Heart right ventricle (tissue), 16 donors: Measurements from ENCODE around the gene DNAJB6. TPM values are rescaled to one million over a fixed set of nuclear protein-coding genes. Genes with fewer than 3 reads are reported as not detected.

Experiments
- ATAC-seq, 8 donors: fragments of 200-7000 bp; cut with Tn5 transposase; one replicate each; pipeline ENCODE4 v1.9.1; 2020; ENCODE audit warnings: mild to moderate bottlenecking in 8 of 8, moderate library complexity in 8 of 8, moderate number of reproducible peaks in 1 of 8
- DNase-seq, 2 donors: peaks; one replicate each; pipeline ENCODE4 v3.0.0-alpha.2; 2020
- H3K27ac ChIP-seq, 10 donors: fragments of 200-600 bp; sonication (generic) in 2 of 10; one replicate each; pipeline versions ENCODE4 v1.5.0 to v1.8.0; 2020 to 2022; ENCODE audit warnings: mild to moderate bottlenecking in 3 of 10
- H3K27me3 ChIP-seq, 7 donors: fragments of 200-600 bp; one replicate each; pipeline ENCODE4 v1.8.0; 2021 to 2022; ENCODE audit warnings: mild to moderate bottlenecking in 2 of 7
- H3K36me3 ChIP-seq, 9 donors: fragments of 200-600 bp; sonication (generic) in 1 of 9; one replicate each; pipeline versions ENCODE4 v1.5.0 to v1.8.0; 2020 to 2022; ENCODE audit warnings: mild to moderate bottlenecking in 2 of 9
- H3K4me1 ChIP-seq, 9 donors: fragments of 200-600 bp; sonication (generic) in 1 of 9; one replicate each; pipeline versions ENCODE4 v1.5.0 to v1.8.0; 2020 to 2022; ENCODE audit warnings: mild to moderate bottlenecking in 4 of 9
- H3K4me3 ChIP-seq, 10 donors: fragments of 200-600 bp; sonication (generic) in 2 of 10; one replicate each; pipeline versions ENCODE4 v1.5.0 to v1.8.0; 2020 to 2022; ENCODE audit warnings: mild to moderate bottlenecking in 7 of 10, moderate library complexity in 2 of 10
- H3K9me3 ChIP-seq, 11 donors: fragments of 200-600 bp in 10 of 11; sonication (generic) in 2 of 11; one replicate each; pipeline versions ENCODE4 v1.5.0 to v1.8.0; 2013 to 2022; ENCODE audit warnings: mild to moderate bottlenecking in 2 of 11, control low read depth in 1 of 11, moderate library complexity in 1 of 11
- whole genome bisulfite sequencing, 2 donors: extraction: QIAGEN DNeasy Blood & Tissue Kit; methylation state at CpG; one replicate each; pipeline ENCODE4 v1.1.7; 2013; ENCODE audit warnings: inconsistent platforms in 1 of 2; 5-methylcytosine and 5-hydroxymethylcytosine counted together
- intact Hi-C, 10 donors: fragments of 100-400 bp; cut with DNase I; formaldehyde crosslinking; loops; one replicate each; pipeline versions ENCODE4 v1.11.1 to v1.14.2; 2022
- polyA plus RNA-seq, 2 donors: library from polyadenylated mRNA; stranded (reverse); fragments of 200-250 nt; gene quantifications; one replicate each; pipeline ENCODE4 v1.2.3, GENCODE V29; 2013
- total RNA-seq, 10 donors: library from RNA; stranded (reverse); fragmentation: NEBNext Ultra II Directional in 3 of 10; extraction: Animal tissue kit (Norgen Biotek cat#: 25700) in 3 of 10; gene quantifications; one replicate each; pipeline versions ENCODE4 v1.2.1 to v1.2.4, GENCODE V29; 2021 to 2023
- TF ChIP-seq, protein P1 (sequence below), 9 donors: fragments of 200-600 bp; sonication (generic) in 2 of 9; IDR thresholded peaks; one replicate each; pipeline versions ENCODE4 v1.5.0 to v1.8.0; 2021 to 2022; ENCODE audit warnings: antibody characterized with exemption in 9 of 9, mild to moderate bottlenecking in 5 of 9, moderate library complexity in 1 of 9
- donor health status: Arrhythmogenic right ventricular cardiomyopathy.
- donor health status: ischemic (EF 13 %, LVEDD 7.1; RV severe dilation, severe dysfunction).
- donor health status: healthy with polysubstance abuse.
- donor health status: DM: no; HTN: yes; CAD: no.
- donor health status: DM: no; HTN: no; CAD: no.
- donor health status: ischemic (EF 25% LVEDD 6.9; RV normal size, moderate dysfunction).
- donor health status: ischemic (EF 25% LVEDD 5.7; RV mildly dilated, moderate dysfunction).
- donor health status: healthy.
- donor health status: DM: yes; HTN: yes; CAD: no.
- donor health status: Ischemic cardiomyopathy.
- donor health status: ischemic (EF 35%, LVEDD 5.7; RV mildly dilated, moderate dysfunction).
- donor health status: nonischemic (EF 11% LVEDD 7.7; RV severe dilation, severe dysfunction).
- donor health status: DM: yes; HTN: yes; CAD: no.
- donor health status: PGD.
- donor health status: ischemic (EF 29% LVEDD 5.4; RV normal size, mild dysfunction).
- donor health status: nonischemic (EF 23%, LVEDD 6.1; RV moderate dilation, normal function).

Gene DNAJB6
- total and polyA plus RNA-seq, 12 donors, result 114 to 200 (median 183) TPM

DNA sequence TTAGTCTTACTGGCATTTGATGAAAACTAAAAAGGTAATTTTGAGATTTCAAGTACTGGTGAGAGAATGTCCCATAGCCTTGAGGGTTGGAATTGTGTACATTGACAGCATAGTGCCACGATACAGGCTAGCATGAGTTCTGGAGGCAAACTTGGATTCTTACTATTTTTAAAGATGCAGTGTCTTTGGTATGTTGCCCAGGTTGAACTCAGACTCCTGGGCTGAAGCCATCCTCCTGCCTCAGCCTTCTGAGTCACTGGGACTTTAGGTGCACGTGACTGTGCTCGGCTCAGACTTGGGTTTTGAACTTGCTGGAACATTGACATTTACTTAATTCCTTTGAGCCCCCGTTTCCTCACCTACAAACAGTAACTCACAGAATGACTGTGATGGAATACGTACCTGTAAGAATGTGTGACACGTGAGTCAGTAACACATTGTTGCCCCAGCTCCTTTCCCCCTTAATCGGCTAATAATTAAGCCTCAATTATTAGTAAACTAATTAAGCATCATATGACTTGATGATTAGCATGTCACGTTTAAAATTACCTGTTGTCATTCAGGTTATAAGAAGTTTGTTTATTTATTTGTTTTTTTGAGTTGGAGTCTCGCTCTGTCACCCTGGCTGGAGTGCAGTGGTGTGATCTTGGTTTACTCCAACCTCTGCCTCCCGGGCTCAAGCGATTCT is 10.6 kb downstream of the DNAJB6 start:
- WGBS, 2 donors, result 71 to 76% methylated on average over 11 of the region's 11 CpGs
- Histone ChIP-seq H3K4me1 (peaks cover 13 to 100% (median 86%) of the 10 kb centered on the region in 9 donors), H3K27ac (peak overlapping the region in 3 of 10 donors; percentile 22 to 46 (median 27)), H3K9me3 (no peaks in the 10 kb centered on the region), H3K36me3 (peaks cover 0 to 6% (median 0%) of the 10 kb centered on the region in 9 donors), H3K27me3 (no peaks in the 10 kb centered on the region), H3K4me3 (no peak overlapping the region)
- peak; percentile 22 to 33 for DNase-seq
- intact Hi-C loops, result no loop called here
- TF ChIP-seq, protein P1, sequence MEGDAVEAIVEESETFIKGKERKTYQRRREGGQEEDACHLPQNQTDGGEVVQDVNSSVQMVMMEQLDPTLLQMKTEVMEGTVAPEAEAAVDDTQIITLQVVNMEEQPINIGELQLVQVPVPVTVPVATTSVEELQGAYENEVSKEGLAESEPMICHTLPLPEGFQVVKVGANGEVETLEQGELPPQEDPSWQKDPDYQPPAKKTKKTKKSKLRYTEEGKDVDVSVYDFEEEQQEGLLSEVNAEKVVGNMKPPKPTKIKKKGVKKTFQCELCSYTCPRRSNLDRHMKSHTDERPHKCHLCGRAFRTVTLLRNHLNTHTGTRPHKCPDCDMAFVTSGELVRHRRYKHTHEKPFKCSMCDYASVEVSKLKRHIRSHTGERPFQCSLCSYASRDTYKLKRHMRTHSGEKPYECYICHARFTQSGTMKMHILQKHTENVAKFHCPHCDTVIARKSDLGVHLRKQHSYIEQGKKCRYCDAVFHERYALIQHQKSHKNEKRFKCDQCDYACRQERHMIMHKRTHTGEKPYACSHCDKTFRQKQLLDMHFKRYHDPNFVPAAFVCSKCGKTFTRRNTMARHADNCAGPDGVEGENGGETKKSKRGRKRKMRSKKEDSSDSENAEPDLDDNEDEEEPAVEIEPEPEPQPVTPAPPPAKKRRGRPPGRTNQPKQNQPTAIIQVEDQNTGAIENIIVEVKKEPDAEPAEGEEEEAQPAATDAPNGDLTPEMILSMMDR (IDR thresholded peaks at IDR 0.05), result no peak
- peak; percentile 43 to 73 (median 59) for ATAC-seq

DNA sequence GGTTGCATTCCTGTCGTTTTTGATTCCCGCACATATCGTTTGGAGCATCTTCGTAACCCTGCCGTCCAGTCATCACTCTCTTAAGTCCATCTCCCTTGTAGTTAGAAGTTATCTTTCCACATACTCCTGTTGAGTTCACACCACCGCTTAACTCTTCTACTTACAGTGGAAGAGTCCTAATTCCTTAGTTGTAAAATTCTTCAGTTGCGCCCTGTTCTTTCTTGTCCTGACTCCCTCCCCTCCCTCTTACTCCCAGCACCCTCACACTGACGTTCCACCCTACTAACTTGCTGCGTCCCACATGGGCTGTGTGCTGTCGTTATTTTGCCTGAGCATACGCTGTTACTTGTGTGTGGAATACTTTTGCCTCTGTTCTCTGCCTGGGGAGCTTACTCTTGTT is 11.7 kb downstream of the DNAJB6 start:
- ATAC-seq (peak in 1 of 8 donors; percentile 33), DNase-seq (no peak)
- peak overlapping the region in 2 of 10 donors; percentile 27 for H3K27ac ChIP-seq
- H3K9me3 ChIP-seq, result no peaks in the 10 kb centered on the region
- H3K4me3 ChIP-seq, result no peak overlapping the region
- WGBS, 2 donors, result 43 to 55% methylated on average over 11 of the region's 11 CpGs
- H3K4me1 ChIP-seq, result peaks cover 13 to 98% (median 86%) of the 10 kb centered on the region in 9 donors
- H3K27me3 ChIP-seq, result no peaks in the 10 kb centered on the region
- intact Hi-C loops, result no loop called here
- H3K36me3 ChIP-seq, result no peaks in the 10 kb centered on the region
- TF ChIP-seq, protein P1 (IDR thresholded peaks at IDR 0.05), result no peak

DNA sequence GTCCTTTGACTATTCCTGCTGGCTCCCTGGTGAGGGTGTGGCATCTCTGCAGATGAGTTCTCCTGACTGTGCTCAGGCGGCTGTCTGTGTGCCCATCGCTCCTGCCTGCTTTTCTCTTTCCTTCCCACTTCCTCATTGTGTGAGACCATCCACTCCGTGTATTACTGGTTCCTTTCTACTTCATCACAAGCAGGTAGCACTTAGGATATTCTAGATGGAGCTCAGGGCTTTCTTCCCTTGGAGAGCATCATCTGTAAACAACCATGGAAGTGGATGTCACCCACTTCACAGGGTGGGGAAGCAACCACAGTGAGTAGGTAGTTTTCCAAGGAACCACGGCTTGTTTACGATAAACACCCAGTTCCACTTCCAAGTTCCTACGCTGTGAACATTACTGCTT is 15.7 kb downstream of the DNAJB6 start:
- intact Hi-C loops, result no loop called here
- no peak for DNase-seq
- WGBS, 2 donors, result 51 to 64% methylated on average over 6 of the region's 6 CpGs
- H3K27ac ChIP-seq, result peak overlapping the region in 5 of 10 donors; percentile 7 to 55 (median 31)
- peaks cover 0 to 7% (median 0%) of the 10 kb centered on the region in 9 donors for H3K36me3 ChIP-seq
- no peak for ATAC-seq
- no peaks in the 10 kb centered on the region for H3K9me3 ChIP-seq
- TF ChIP-seq, protein P1 (IDR thresholded peaks at IDR 0.05), result no peak
- no peak overlapping the region for H3K4me3 ChIP-seq
- no peaks in the 10 kb centered on the region for H3K27me3 ChIP-seq
- peaks cover 15 to 100% (median 95%) of the 10 kb centered on the region in 9 donors for H3K4me1 ChIP-seq

DNA sequence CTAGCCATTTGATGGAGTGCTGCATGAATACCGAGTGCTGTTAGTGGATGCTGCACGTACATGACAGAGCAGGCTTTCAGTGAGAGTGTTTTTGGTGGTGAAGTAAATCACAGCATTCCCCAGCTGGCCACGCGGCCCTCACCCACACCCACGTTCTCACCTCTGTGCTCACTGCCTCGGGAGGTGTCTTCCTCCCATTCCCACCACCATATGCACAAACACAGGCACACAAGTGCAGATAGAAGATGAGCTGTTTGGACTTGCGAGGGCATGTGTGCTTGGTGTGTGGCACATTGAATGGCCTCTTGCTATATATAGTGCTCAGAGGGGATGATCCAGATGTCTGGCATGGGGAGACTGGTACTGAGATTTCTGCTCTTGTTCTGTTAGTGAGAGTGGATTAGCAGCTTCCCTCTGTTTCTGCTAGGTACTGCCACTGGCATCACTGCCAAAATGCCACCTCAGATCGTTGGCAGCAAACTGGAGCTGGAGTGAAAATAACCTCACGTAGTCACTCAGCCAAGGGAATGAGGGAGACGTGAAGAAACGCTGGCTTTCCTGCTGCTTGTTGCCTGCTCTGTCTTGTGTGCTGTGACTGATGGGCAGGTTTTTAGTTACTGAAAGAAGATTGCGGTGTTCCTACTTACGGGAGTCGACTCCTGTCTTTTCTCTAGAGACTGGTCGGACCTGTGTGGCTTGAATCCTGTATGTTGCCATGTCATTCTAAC is 19.1 kb downstream of the DNAJB6 start:
- intact Hi-C loops, result no loop called here
- Histone ChIP-seq H3K36me3 (peaks cover 0 to 37% (median 3%) of the 10 kb centered on the region in 9 donors), H3K9me3 (no peaks in the 10 kb centered on the region), H3K4me3 (peak overlapping the region in 2 of 10 donors; percentile 10 to 12), H3K4me1 (peaks cover 11 to 98% (median 82%) of the 10 kb centered on the region in 9 donors), H3K27ac (peak overlapping the region; percentile 9 to 77 (median 65)), H3K27me3 (no peaks in the 10 kb centered on the region)
- peak in 1 of 2 donors; percentile 59 for DNase-seq
- TF ChIP-seq, protein P1 (IDR thresholded peaks at IDR 0.05), result no peak
- ATAC-seq, result peak; percentile 70 to 88 (median 78)
- WGBS, 2 donors, result 34 to 37% methylated on average over 15 of the region's 15 CpGs
